ENCODE measurements around the gene IFNA5.

DNA sequence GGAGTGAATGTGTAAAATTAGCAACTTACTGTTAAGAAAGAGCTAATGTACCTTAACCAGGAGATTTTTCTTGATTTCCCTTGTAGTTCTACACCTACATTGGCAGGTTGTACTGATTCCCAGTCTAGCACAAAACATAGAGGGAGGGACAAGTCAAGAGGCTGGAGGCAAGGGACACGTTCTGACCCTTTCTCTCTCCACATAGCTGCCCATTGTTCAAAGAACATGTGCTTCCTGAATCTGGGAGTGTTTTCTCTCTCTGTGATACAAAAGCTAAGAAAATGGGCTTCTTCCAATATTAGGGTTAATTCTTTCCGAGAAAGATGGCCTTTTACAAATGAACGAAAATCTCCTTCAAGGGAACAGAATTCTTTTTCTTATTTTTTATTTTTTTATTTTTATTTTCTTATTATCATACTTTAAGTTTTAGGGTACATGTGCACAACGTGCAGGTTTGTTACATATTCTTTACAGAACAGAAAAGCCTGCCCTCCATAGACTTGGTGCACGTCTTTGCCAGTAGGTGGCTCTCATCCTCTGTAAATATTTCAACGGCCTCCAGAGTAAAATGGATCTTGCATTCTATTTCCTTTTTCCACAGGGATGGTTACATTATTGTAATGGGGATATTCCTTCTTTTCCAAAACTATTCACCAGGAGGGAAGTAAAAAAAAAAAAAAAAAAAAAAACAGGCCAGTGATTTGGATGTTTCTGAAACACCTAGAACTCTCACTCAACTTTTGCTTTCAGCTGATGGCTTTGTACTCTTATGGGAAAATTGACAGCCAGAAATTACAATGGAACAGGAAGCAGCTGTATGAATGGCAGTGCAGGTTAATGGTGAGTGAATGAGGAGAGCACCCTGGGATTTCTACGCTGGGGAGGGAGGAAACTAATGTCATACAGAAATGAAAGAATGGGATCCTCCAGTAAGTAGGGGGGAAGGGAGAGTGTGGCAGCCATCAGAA is 13.1 kb upstream of the IFNA5 start:
- TF ChIP-seq EZH2phosphoT487 (conservative IDR thresholded peaks at IDR 0.05; ENCODE audit: low read length): no peak
- TF ChIP-seq, protein P1, sequence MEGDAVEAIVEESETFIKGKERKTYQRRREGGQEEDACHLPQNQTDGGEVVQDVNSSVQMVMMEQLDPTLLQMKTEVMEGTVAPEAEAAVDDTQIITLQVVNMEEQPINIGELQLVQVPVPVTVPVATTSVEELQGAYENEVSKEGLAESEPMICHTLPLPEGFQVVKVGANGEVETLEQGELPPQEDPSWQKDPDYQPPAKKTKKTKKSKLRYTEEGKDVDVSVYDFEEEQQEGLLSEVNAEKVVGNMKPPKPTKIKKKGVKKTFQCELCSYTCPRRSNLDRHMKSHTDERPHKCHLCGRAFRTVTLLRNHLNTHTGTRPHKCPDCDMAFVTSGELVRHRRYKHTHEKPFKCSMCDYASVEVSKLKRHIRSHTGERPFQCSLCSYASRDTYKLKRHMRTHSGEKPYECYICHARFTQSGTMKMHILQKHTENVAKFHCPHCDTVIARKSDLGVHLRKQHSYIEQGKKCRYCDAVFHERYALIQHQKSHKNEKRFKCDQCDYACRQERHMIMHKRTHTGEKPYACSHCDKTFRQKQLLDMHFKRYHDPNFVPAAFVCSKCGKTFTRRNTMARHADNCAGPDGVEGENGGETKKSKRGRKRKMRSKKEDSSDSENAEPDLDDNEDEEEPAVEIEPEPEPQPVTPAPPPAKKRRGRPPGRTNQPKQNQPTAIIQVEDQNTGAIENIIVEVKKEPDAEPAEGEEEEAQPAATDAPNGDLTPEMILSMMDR (IDR thresholded peaks at IDR 0.05; ENCODE audit: insufficient read depth, low read length, poor library complexity, severe bottlenecking): peak; percentile 78

Data from SU-DHL-6 (cell line).